GM12892 (cell line): ENCODE data around the gene ASCC3.

ENCODE experiments used
- POLR2A ChIP-seq: IDR thresholded peaks from 2 replicates; pipeline ENCODE4 v1.6.1; 2011; ENCODE audit warnings: low read depth, low read length, control low read depth
- POLR2AphosphoS5 ChIP-seq: IDR thresholded peaks from 2 replicates; pipeline ENCODE4 v1.6.1; 2011; ENCODE audit warnings: low read depth, low read length, control low read depth
- TAF1 ChIP-seq: IDR thresholded peaks from 2 replicates; pipeline ENCODE4 v1.6.1; 2011; ENCODE audit warnings: low read depth, mild to moderate bottlenecking, control low read depth, low read length, borderline replicate concordance

DNA sequence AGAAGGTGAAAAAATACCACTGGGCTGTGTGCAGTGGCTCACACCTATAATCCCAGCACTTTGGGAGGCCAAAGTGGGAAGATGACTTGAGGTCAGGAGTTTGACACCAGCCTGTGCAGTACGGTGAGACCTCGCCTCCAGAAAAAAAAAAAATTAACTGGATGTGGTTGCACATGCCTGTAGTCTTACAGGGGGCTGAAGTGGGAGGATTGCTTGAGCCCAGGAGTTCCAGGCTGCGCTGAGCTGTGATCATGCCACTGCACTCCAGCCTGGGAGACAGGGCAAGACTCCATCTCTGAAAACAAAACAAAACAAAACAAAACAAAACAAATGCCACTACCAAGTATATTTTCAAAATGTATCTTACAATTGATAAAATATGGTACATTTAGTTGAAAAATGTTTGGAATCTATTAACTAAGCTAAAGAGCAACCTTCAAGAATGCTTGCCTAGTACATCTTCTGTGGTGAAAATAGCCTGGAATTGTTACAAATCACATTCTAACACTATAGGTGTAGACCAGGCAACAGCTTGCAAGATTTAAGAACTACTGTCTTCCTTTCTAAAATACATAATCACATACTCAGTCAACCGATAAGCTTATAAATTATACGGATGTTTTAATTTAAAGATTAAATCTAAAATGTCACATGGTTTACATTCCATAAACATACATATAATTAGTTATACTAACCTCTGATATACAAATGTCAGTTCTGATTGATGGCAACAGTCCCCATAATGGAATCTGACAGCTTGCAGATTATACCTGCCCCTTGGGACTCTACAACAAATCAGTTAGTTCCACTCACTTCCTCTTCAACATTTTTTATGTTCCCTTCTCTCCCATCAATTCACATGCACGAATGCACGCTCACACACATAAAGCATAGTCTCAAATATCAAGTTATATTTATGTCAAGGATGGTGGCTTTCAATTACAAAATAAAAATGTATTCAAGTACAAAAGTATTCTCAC lies 150.8 kb downstream of the ASCC3 start:
- TF ChIP-seq TAF1 (no peak), POLR2A (no peak), POLR2AphosphoS5 (no peak)
